CD14-positive monocyte (primary cell): ENCODE measurements around the gene CXXC5. TPM values are rescaled to one million over a fixed set of nuclear protein-coding genes. Genes with fewer than 3 reads are reported as not detected.

ENCODE experiments used
- DNase-seq, 3 donors: peaks; one replicate each; pipeline ENCODE4 v3.0.0-alpha.2; 2011 to 2022
- H2AFZ ChIP-seq: 2 replicates; pipeline ENCODE4 v1.6.0; 2012; ENCODE audit warnings: mild to moderate bottlenecking, low read depth, low read length, inconsistent platforms; ENCODE audit not compliant: insufficient read depth, poor library complexity, severe bottlenecking
- H3K27ac ChIP-seq, 2 donors: 1 replicate in 1 of 2; 2 replicates in 1 of 2; pipeline ENCODE4 v1.5.1; 2012 to 2013; ENCODE audit warnings: low read length in 2 of 2, control low read depth in 1 of 2, inconsistent platforms in 1 of 2, low read depth in 1 of 2, mild to moderate bottlenecking in 1 of 2
- H3K27me3 ChIP-seq, 2 donors: one replicate each; pipeline versions ENCODE4 v1.6.0 to v1.6.1; 2011 to 2013; ENCODE audit warnings: low read length in 2 of 2; ENCODE audit not compliant: control insufficient read depth in 2 of 2, insufficient read depth in 2 of 2
- H3K36me3 ChIP-seq, 2 donors: replicated peaks in 1 of 2; 1 replicate in 1 of 2; 2 replicates in 1 of 2; pipeline versions ENCODE4 v1.5.1 to v1.6.1; 2012 to 2013; ENCODE audit warnings: low read length in 2 of 2, control low read depth in 1 of 2, inconsistent platforms in 1 of 2, mild to moderate bottlenecking in 1 of 2; ENCODE audit not compliant: insufficient read depth in 2 of 2, control insufficient read depth in 1 of 2
- H3K4me1 ChIP-seq, 2 donors: 1 replicate in 1 of 2; 2 replicates in 1 of 2; pipeline versions ENCODE4 v1.5.1 to v1.6.1; 2012 to 2013; ENCODE audit warnings: low read length in 2 of 2, control low read depth in 1 of 2, inconsistent platforms in 1 of 2, mild to moderate bottlenecking in 1 of 2, moderate library complexity in 1 of 2; ENCODE audit not compliant: insufficient read depth in 2 of 2, control insufficient read depth in 1 of 2
- H3K4me2 ChIP-seq: replicated peaks from 2 replicates; pipeline ENCODE3; 2012; ENCODE audit warnings: low read length, moderate library complexity, mild to moderate bottlenecking; ENCODE audit not compliant: poor library complexity, severe bottlenecking; ENCODE audit errors: extremely low read depth
- H3K4me3 ChIP-seq, 3 experiments: fragments of 200-600 bp in 1 of 3; sonication (generic) in 1 of 3; replicated peaks in 1 of 3; 1 replicate in 2 of 3; 2 replicates in 1 of 3; pipeline ENCODE4 v1.5.1; 2011 to 2013; ENCODE audit warnings: low read length in 3 of 3, mild to moderate bottlenecking in 3 of 3, control low read depth in 2 of 3, low read depth in 2 of 3, inconsistent platforms in 1 of 3, moderate library complexity in 1 of 3
- H3K79me2 ChIP-seq: 2 replicates; pipeline ENCODE4 v1.6.0; 2012; ENCODE audit warnings: mild to moderate bottlenecking, control low read depth, inconsistent platforms, low read length, moderate library complexity; ENCODE audit not compliant: insufficient read depth
- H3K9ac ChIP-seq: 2 replicates; pipeline ENCODE4 v1.6.0; 2017; ENCODE audit warnings: low read length, mild to moderate bottlenecking; ENCODE audit not compliant: insufficient read depth, poor library complexity, severe bottlenecking
- H3K9me3 ChIP-seq, 2 donors: replicated peaks in 1 of 2; 1 replicate in 1 of 2; 2 replicates in 1 of 2; pipeline versions ENCODE4 v1.5.1 to v1.6.1; 2012 to 2013; ENCODE audit warnings: low read length in 2 of 2, control low read depth in 1 of 2; ENCODE audit not compliant: control insufficient read depth in 1 of 2, insufficient read depth in 1 of 2
- H4K20me1 ChIP-seq: 2 replicates; pipeline ENCODE4 v1.6.0; 2012; ENCODE audit warnings: mild to moderate bottlenecking, low read length, control low read depth, moderate library complexity; ENCODE audit not compliant: insufficient read depth
- H3K27ac Mint-ChIP-seq, 7 donors: one replicate each; pipeline ENCODE4 v1.8.0; 2020; ENCODE audit warnings: mild to moderate bottlenecking in 7 of 7, mixed read lengths in 7 of 7, moderate library complexity in 6 of 7, inconsistent platforms in 2 of 7
- H3K27me3 Mint-ChIP-seq, 3 donors: one replicate each; pipeline ENCODE4 v1.8.0; 2021 to 2022; ENCODE audit warnings: low read depth in 3 of 3, mild to moderate bottlenecking in 3 of 3, mixed read lengths in 3 of 3, moderate library complexity in 3 of 3, inconsistent platforms in 1 of 3
- H3K36me3 Mint-ChIP-seq, 2 donors: one replicate each; pipeline ENCODE4 v1.8.0; 2020; ENCODE audit warnings: mixed read lengths in 2 of 2, inconsistent platforms in 1 of 2, mild to moderate bottlenecking in 1 of 2
- H3K4me1 Mint-ChIP-seq: one replicate; pipeline ENCODE4 v1.8.0; 2020; ENCODE audit warnings: mild to moderate bottlenecking, mixed read lengths
- H3K4me3 Mint-ChIP-seq, 2 donors: one replicate each; pipeline ENCODE4 v1.8.0; 2020; ENCODE audit warnings: mild to moderate bottlenecking in 2 of 2, mixed read lengths in 2 of 2, moderate library complexity in 1 of 2
- H3K9me3 Mint-ChIP-seq, 7 donors: one replicate each; pipeline ENCODE4 v1.8.0; 2020 to 2022; ENCODE audit warnings: mixed read lengths in 7 of 7, mild to moderate bottlenecking in 6 of 7, moderate library complexity in 6 of 7, inconsistent platforms in 2 of 7
- CTCF ChIP-seq: fragments of 200-600 bp; IDR thresholded peaks from one replicate; pipeline ENCODE4 v1.8.0; 2022; ENCODE audit warnings: antibody characterized with exemption, mild to moderate bottlenecking
- WGBS: methylation state at CpG from one replicate; pipeline ENCODE4 v1.1.5; 2013; ENCODE audit warnings: missing lambda C conversion rate; ENCODE audit not compliant: insufficient coverage; 5-methylcytosine and 5-hydroxymethylcytosine counted together
- intact Hi-C, 2 donors: fragments of 100-400 bp; cut with micrococcal nuclease; formaldehyde crosslinking; loops; one replicate each; pipeline versions ENCODE4 v1.15.0 to v1.15.1; 2023
- polyA plus RNA-seq, 3 donors: library from polyadenylated mRNA; depleted of rRNA in 1 of 3; unstranded in 2 of 3; stranded (reverse) in 1 of 3; fragments of 300-500 nt in 2 of 3; fragments of >200 nt in 1 of 3; fragmentation: Illumina TruSeq in 2 of 3; gene quantifications; 1 replicate in 2 of 3; 2 replicates in 1 of 3; pipeline ENCODE4 v1.2.3, GENCODE V29; 2012 to 2021

The CXXC5 gene
- polyA plus RNA-seq, 3 donors, result 22.4 to 37.2 (median 33.7) TPM

DNA sequence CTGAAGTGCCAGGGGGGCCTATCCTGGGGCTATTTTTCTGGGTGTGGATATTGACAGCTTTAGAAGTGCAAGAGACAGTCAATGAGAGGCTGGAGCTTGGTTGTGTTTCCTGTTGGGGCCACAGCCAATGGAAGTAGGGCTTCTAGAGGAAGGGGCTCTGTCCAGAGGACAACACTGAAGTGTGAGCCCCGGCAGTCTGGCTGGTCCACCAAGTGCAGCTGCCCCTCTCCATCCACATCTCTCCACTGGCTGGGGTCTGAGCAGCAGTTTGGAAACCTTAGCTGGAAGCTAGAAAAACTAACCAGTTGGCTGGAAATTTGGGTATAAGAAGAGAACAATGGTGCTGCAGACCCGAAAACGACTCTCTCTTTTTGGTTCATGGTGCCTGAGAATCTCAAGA lies 83.1 kb downstream of the CXXC5 start:
- Mint-ChIP-seq H3K36me3 (no peaks in the 10 kb centered on the region), H3K4me1 (no peaks in the 10 kb centered on the region), H3K27ac (peak overlapping the region in 1 of 7 donors; percentile 63), H3K27me3 (peaks cover 0 to 5% (median 3%) of the 10 kb centered on the region in 3 donors), H3K4me3 (no peak overlapping the region), H3K9me3 (no peaks in the 10 kb centered on the region)
- Histone ChIP-seq H2AFZ (no peak overlapping the region), H4K20me1 (no peaks in the 10 kb centered on the region), H3K9me3 (no peaks in the 10 kb centered on the region), H3K79me2 (no peaks in the 10 kb centered on the region), H3K4me1 (no peaks in the 10 kb centered on the region), H3K9ac (no peak overlapping the region), H3K36me3 (no peaks in the 10 kb centered on the region), H3K27ac (no peak overlapping the region), H3K27me3 (no peaks in the 10 kb centered on the region), H3K4me2 (no peak overlapping the region), H3K4me3 (no peak overlapping the region)
- intact Hi-C loops, result no loop called here
- DNase-seq, result no peak
- WGBS, result 86% methylated on average over 2 of the region's 3 CpGs
- no peak for TF ChIP-seq CTCF

DNA sequence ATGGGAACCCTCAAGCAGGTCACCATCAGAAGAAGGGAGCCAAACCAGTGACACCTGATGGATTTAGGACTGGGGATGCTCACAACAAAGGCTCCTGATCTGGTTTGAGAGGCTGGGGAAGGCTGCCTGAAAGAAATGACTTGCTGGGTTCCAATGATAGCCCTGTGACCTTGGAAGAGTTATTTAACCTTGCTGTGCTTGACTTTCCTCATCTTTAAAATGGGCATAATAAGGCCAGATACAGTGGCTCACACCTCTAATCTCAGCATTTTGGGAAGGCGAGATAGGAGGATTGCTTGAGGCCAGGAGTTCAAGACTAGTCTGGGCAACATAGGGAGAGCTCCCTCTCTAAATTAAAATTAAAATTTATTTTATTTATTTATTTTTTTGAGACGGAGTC lies 83.9 kb downstream of the CXXC5 start:
- H3K36me3 Mint-ChIP-seq, result no peaks in the 10 kb centered on the region

More for the DNA sequence above, 83.9 kb downstream of the CXXC5 start:
- Mint-ChIP-seq H3K4me1 (no peaks in the 10 kb centered on the region), H3K4me3 (no peak overlapping the region), H3K27ac (no peak overlapping the region), H3K9me3 (no peaks in the 10 kb centered on the region), H3K27me3 (peaks cover 0 to 4% (median 3%) of the 10 kb centered on the region in 3 donors)
- Histone ChIP-seq H3K27ac (no peak overlapping the region), H3K4me1 (no peaks in the 10 kb centered on the region), H3K36me3 (no peaks in the 10 kb centered on the region), H2AFZ (no peak overlapping the region), H4K20me1 (no peaks in the 10 kb centered on the region), H3K4me2 (no peak overlapping the region), H3K79me2 (no peaks in the 10 kb centered on the region), H3K9ac (no peak overlapping the region), H3K4me3 (no peak overlapping the region), H3K27me3 (no peaks in the 10 kb centered on the region), H3K9me3 (no peaks in the 10 kb centered on the region)
- WGBS, result no CpG with 5 or more reads among the region's 2 CpGs
- DNase-seq, result no peak
- no peak for TF ChIP-seq CTCF
- intact Hi-C loops, result no loop called here
